WTC11 (cell line): Measurements from ENCODE around the gene HMX1. TPM values are rescaled to one million over a fixed set of nuclear protein-coding genes. Genes with fewer than 3 reads are reported as not detected.

ENCODE experiments used
- ATAC-seq: fragments of 200-7000 bp; cut with Tn5 transposase; 2 replicates; pipeline ENCODE4 v1.10.0; 2021; ENCODE audit warnings: mild to moderate bottlenecking, moderate library complexity
- CTCF ChIA-PET: fragments of 300-600 bp; sonication (Branson Sonifier 250); formaldehyde crosslinking; loops from one replicate; lab custom pipeline; 2021; ENCODE audit warnings: antibody characterized with exemption; lab: Charles Lee
- POLR2A ChIA-PET: fragments of 350-600 bp; sonication (Branson Sonifier 250); formaldehyde crosslinking; loops from one replicate; lab custom pipeline; 2021; ENCODE audit warnings: antibody characterized with exemption; lab: Charles Lee
- DNase-seq: peaks from one replicate; pipeline ENCODE4 v3.0.0; 2021; ENCODE audit warnings: low spot score
- H3K27ac Mint-ChIP-seq: 2 replicates; pipeline ENCODE4 v1.8.0; 2021; ENCODE audit warnings: mixed read lengths
- H3K27me3 Mint-ChIP-seq: 2 replicates; pipeline ENCODE4 v1.8.0; 2021; ENCODE audit warnings: low read depth, mild to moderate bottlenecking, moderate library complexity, mixed read lengths
- H3K36me3 Mint-ChIP-seq: 2 replicates; pipeline ENCODE4 v1.8.0; 2021; ENCODE audit warnings: mixed read lengths
- H3K4me1 Mint-ChIP-seq: 2 replicates; pipeline ENCODE4 v1.8.0; 2022; ENCODE audit warnings: mixed read lengths
- H3K4me3 Mint-ChIP-seq: 2 replicates; pipeline ENCODE4 v1.8.0; 2021; ENCODE audit warnings: mild to moderate bottlenecking, moderate library complexity, mixed read lengths
- H3K9me3 Mint-ChIP-seq: 2 replicates; pipeline ENCODE4 v1.8.0; 2021; ENCODE audit warnings: mixed read lengths
- CBFB ChIP-seq: sonication (generic); formaldehyde crosslinking; IDR thresholded peaks from 2 replicates; pipeline ENCODE4 v1.8.1; 2022; ENCODE audit warnings: mild to moderate bottlenecking, low read depth, missing genetic modification reagents
- FOXJ3 ChIP-seq: sonication (generic); formaldehyde crosslinking; IDR thresholded peaks from 2 replicates; pipeline ENCODE4 v1.9.0; 2021; ENCODE audit warnings: missing genetic modification reagents, mild to moderate bottlenecking, borderline replicate concordance
- NFATC4 ChIP-seq: fragments of 250-450 bp; sonication (Bioruptor Pico); IDR thresholded peaks from 2 replicates; pipeline ENCODE4 v1.9.0; 2021; ENCODE audit warnings: mild to moderate bottlenecking
- OVOL2 ChIP-seq: fragments of 250-450 bp; sonication (Bioruptor Pico); IDR thresholded peaks from 2 replicates; pipeline ENCODE4 v1.9.0; 2021; ENCODE audit warnings: mild to moderate bottlenecking, borderline replicate concordance
- SOX15 ChIP-seq: fragments of 250-450 bp; sonication (Bioruptor Pico); IDR thresholded peaks from 2 replicates; pipeline ENCODE4 v1.9.0; 2021; ENCODE audit warnings: mild to moderate bottlenecking
- TCF7 ChIP-seq: sonication (generic); formaldehyde crosslinking; IDR thresholded peaks from 2 replicates; pipeline ENCODE4 v1.8.0; 2022; ENCODE audit warnings: mild to moderate bottlenecking, low read depth, missing genetic modification reagents, moderate library complexity
- ZNF121 ChIP-seq: sonication (generic); formaldehyde crosslinking; IDR thresholded peaks from 2 replicates; pipeline ENCODE4 v1.8.0; 2023; ENCODE audit warnings: missing genetic modification reagents
- total RNA-seq: library from RNA; stranded (reverse); gene quantifications from 3 replicates; pipeline ENCODE4 v1.2.3, GENCODE V29; 2021
- TF ChIP-seq, protein P1 (sequence below): sonication (generic); formaldehyde crosslinking; IDR thresholded peaks from 2 replicates; pipeline ENCODE4 v1.8.1; 2023; ENCODE audit warnings: mild to moderate bottlenecking, missing genetic modification reagents, borderline replicate concordance
- TF ChIP-seq, protein P2 (sequence below): sonication (generic); formaldehyde crosslinking; IDR thresholded peaks from 2 replicates; pipeline ENCODE4 v1.8.1; 2023; ENCODE audit warnings: mild to moderate bottlenecking, missing genetic modification reagents
- TF ChIP-seq, protein P3 (sequence below): sonication (generic); formaldehyde crosslinking; IDR thresholded peaks from 2 replicates; pipeline ENCODE4 v1.8.0; 2022; ENCODE audit warnings: missing genetic modification reagents
- TF ChIP-seq, protein P4 (sequence below): sonication (generic); formaldehyde crosslinking; conservative IDR thresholded peaks from 2 replicates; pipeline ENCODE4 v1.8.1; 2023; ENCODE audit warnings: mild to moderate bottlenecking, low read depth, missing genetic modification reagents, moderate library complexity
- TF ChIP-seq, protein P5 (sequence below): sonication (generic); formaldehyde crosslinking; conservative IDR thresholded peaks from 2 replicates; pipeline ENCODE4 v1.8.1; 2022; ENCODE audit warnings: mild to moderate bottlenecking, missing genetic modification reagents

The HMX1 gene
- total RNA-seq, 1 experiment from 2014 or later: 10.0 TPM

DNA sequence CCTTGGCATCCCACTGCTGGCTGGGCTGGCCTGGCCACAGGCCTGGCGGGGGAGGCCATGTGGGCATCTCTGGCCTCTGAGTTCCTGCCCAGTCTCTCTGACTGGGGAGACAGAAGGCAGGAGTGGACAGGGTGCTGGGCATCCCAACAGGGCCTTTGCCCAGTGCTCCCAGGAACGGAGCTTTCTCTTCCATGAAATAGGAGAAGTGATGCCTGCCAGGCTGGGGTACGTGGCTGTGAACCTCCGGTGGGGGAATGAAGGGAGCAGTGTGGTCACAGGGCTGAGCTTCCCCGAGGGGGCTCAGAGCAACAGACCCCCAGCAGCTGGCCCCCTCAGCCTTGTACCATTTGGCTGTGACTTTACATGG lies 40.4 kb upstream of the HMX1 start (continued):
- TF ChIP-seq, protein P1, sequence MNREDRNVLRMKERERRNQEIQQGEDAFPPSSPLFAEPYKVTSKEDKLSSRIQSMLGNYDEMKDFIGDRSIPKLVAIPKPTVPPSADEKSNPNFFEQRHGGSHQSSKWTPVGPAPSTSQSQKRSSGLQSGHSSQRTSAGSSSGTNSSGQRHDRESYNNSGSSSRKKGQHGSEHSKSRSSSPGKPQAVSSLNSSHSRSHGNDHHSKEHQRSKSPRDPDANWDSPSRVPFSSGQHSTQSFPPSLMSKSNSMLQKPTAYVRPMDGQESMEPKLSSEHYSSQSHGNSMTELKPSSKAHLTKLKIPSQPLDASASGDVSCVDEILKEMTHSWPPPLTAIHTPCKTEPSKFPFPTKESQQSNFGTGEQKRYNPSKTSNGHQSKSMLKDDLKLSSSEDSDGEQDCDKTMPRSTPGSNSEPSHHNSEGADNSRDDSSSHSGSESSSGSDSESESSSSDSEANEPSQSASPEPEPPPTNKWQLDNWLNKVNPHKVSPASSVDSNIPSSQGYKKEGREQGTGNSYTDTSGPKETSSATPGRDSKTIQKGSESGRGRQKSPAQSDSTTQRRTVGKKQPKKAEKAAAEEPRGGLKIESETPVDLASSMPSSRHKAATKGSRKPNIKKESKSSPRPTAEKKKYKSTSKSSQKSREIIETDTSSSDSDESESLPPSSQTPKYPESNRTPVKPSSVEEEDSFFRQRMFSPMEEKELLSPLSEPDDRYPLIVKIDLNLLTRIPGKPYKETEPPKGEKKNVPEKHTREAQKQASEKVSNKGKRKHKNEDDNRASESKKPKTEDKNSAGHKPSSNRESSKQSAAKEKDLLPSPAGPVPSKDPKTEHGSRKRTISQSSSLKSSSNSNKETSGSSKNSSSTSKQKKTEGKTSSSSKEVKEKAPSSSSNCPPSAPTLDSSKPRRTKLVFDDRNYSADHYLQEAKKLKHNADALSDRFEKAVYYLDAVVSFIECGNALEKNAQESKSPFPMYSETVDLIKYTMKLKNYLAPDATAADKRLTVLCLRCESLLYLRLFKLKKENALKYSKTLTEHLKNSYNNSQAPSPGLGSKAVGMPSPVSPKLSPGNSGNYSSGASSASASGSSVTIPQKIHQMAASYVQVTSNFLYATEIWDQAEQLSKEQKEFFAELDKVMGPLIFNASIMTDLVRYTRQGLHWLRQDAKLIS (CRISPR knock-in tag): no peak
- no peak for TF ChIP-seq SOX15 (CRISPR knock-in tag)
- TF ChIP-seq ZNF121 (CRISPR knock-in tag): no peak
- TF ChIP-seq, protein P2, sequence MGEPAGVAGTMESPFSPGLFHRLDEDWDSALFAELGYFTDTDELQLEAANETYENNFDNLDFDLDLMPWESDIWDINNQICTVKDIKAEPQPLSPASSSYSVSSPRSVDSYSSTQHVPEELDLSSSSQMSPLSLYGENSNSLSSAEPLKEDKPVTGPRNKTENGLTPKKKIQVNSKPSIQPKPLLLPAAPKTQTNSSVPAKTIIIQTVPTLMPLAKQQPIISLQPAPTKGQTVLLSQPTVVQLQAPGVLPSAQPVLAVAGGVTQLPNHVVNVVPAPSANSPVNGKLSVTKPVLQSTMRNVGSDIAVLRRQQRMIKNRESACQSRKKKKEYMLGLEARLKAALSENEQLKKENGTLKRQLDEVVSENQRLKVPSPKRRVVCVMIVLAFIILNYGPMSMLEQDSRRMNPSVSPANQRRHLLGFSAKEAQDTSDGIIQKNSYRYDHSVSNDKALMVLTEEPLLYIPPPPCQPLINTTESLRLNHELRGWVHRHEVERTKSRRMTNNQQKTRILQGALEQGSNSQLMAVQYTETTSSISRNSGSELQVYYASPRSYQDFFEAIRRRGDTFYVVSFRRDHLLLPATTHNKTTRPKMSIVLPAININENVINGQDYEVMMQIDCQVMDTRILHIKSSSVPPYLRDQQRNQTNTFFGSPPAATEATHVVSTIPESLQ (CRISPR knock-in tag): no peak
- TF ChIP-seq, protein P3, sequence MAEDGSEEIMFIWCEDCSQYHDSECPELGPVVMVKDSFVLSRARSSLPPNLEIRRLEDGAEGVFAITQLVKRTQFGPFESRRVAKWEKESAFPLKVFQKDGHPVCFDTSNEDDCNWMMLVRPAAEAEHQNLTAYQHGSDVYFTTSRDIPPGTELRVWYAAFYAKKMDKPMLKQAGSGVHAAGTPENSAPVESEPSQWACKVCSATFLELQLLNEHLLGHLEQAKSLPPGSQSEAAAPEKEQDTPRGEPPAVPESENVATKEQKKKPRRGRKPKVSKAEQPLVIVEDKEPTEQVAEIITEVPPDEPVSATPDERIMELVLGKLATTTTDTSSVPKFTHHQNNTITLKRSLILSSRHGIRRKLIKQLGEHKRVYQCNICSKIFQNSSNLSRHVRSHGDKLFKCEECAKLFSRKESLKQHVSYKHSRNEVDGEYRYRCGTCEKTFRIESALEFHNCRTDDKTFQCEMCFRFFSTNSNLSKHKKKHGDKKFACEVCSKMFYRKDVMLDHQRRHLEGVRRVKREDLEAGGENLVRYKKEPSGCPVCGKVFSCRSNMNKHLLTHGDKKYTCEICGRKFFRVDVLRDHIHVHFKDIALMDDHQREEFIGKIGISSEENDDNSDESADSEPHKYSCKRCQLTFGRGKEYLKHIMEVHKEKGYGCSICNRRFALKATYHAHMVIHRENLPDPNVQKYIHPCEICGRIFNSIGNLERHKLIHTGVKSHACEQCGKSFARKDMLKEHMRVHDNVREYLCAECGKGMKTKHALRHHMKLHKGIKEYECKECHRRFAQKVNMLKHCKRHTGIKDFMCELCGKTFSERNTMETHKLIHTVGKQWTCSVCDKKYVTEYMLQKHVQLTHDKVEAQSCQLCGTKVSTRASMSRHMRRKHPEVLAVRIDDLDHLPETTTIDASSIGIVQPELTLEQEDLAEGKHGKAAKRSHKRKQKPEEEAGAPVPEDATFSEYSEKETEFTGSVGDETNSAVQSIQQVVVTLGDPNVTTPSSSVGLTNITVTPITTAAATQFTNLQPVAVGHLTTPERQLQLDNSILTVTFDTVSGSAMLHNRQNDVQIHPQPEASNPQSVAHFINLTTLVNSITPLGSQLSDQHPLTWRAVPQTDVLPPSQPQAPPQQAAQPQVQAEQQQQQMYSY (CRISPR knock-in tag): no peak
- TF ChIP-seq, protein P4, sequence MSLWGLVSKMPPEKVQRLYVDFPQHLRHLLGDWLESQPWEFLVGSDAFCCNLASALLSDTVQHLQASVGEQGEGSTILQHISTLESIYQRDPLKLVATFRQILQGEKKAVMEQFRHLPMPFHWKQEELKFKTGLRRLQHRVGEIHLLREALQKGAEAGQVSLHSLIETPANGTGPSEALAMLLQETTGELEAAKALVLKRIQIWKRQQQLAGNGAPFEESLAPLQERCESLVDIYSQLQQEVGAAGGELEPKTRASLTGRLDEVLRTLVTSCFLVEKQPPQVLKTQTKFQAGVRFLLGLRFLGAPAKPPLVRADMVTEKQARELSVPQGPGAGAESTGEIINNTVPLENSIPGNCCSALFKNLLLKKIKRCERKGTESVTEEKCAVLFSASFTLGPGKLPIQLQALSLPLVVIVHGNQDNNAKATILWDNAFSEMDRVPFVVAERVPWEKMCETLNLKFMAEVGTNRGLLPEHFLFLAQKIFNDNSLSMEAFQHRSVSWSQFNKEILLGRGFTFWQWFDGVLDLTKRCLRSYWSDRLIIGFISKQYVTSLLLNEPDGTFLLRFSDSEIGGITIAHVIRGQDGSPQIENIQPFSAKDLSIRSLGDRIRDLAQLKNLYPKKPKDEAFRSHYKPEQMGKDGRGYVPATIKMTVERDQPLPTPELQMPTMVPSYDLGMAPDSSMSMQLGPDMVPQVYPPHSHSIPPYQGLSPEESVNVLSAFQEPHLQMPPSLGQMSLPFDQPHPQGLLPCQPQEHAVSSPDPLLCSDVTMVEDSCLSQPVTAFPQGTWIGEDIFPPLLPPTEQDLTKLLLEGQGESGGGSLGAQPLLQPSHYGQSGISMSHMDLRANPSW (CRISPR knock-in tag): no peak
- TF ChIP-seq FOXJ3 (CRISPR knock-in tag): no peak

DNA sequence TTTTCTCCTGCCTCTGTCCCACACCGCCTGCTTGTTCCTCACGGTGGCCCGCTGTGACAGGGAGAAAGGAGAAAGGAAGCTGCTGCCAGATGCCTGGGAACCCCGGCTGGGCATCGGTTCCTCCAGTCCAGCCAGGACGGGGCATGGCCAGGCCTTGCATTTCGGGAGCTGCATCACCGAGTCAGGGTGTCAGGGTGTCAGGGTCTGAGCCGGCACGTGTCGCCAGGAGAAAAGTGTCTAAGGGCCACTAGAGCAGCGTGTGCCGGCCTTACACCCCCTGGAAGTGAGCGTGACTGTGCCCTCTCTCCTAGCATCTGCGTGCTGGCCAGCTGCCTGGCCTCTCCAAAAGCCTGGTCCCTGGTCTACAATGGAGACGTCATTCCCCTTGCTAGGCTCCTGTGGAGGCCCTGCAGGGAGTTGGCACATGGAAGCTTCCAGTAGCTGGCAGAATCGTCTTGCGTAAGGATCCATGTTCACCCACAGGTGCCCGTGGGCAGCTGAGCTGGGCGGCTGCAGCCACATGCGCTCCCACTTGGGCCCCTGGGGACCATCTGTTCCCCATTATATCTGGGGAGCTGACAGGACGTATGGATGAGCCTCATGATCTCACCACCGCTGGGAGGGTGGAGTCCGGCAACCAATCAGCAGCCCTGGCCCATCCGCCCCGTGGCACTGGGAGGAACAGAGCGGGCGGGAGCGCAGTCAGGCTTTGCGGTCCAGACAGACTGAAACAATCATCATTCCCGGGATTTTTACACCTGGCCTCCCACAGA lies 39.9 kb upstream of the HMX1 start:
- no peak for ATAC-seq
- CTCF ChIA-PET: interaction anchor here (1.1 to 1.3 kb wide), 2 partner anchors 223 to 304 kb away, joined by 3 to 4 read pairs; no protein-coding TSS in a partner anchor
- H3K27me3 Mint-ChIP-seq: no peaks in the 10 kb centered on the region; the same call in 1 of the 2 replicates
- TF ChIP-seq CBFB (no peak), OVOL2 (CRISPR knock-in tag) (no peak), TCF7 (CRISPR knock-in tag) (no peak), NFATC4 (CRISPR knock-in tag) (no peak), SOX15 (CRISPR knock-in tag) (no peak)
- TF ChIP-seq, protein P5, sequence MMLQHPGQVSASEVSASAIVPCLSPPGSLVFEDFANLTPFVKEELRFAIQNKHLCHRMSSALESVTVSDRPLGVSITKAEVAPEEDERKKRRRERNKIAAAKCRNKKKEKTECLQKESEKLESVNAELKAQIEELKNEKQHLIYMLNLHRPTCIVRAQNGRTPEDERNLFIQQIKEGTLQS (CRISPR knock-in tag): no peak
- TF ChIP-seq, protein P3 (CRISPR knock-in tag): no peak

More for the DNA sequence above, 39.9 kb upstream of the HMX1 start:
- POLR2A ChIA-PET: no interaction called here
- Mint-ChIP-seq H3K9me3 (no peaks in the 10 kb centered on the region), H3K27ac (no peak overlapping the region), H3K4me1 (no peaks in the 10 kb centered on the region), H3K4me3 (no peak overlapping the region), H3K36me3 (no peaks in the 10 kb centered on the region)
- DNase-seq: no peak
